Gastrocnemius medialis (tissue), 4 donors: ENCODE measurements around the gene C5orf58. TPM values are rescaled to one million over a fixed set of nuclear protein-coding genes. Genes with fewer than 3 reads are reported as not detected.
A peak's percentile ranks its signal among the peaks of the same experiment; 100 is the strongest.

ENCODE experiments used
- ATAC-seq, 2 donors: fragments of 150-250 bp; one replicate each; pipeline ENCODE4 v1.9.1; 2016
- DNase-seq, 2 donors: peaks; one replicate each; pipeline ENCODE4 v3.0.0-alpha.2; 2019
- H3K27ac ChIP-seq, 4 donors: fragments of 200-600 bp; sonication (generic); 1 replicate in 1 of 4; 2 replicates in 3 of 4; pipeline ENCODE4 v1.5.1; 2016 to 2018; ENCODE audit warnings: mild to moderate bottlenecking in 2 of 4, moderate library complexity in 1 of 4
- H3K27me3 ChIP-seq, 3 donors: fragments of 200-600 bp; sonication (generic) in 2 of 3; 1 replicate in 1 of 3; 2 replicates in 2 of 3; pipeline versions ENCODE4 v1.5.1 to v1.6.0; 2016 to 2019; ENCODE audit warnings: mild to moderate bottlenecking in 1 of 3, moderate library complexity in 1 of 3
- H3K36me3 ChIP-seq, 2 donors: fragments of 200-600 bp; sonication (generic) in 1 of 2; one replicate each; pipeline ENCODE4 v1.5.1; 2017 to 2018
- H3K4me1 ChIP-seq, 2 donors: fragments of 200-600 bp; sonication (generic) in 1 of 2; one replicate each; pipeline ENCODE4 v1.5.1; 2016 to 2017; ENCODE audit warnings: mild to moderate bottlenecking in 2 of 2
- H3K4me3 ChIP-seq, 4 donors: fragments of 200-600 bp; sonication (generic) in 3 of 4; 1 replicate in 1 of 4; 2 replicates in 3 of 4; pipeline ENCODE4 v1.5.1; 2016 to 2019; ENCODE audit warnings: mild to moderate bottlenecking in 2 of 4
- H3K9me3 ChIP-seq, 3 donors: fragments of 200-600 bp; sonication (generic) in 2 of 3; 1 replicate in 1 of 3; 2 replicates in 2 of 3; pipeline ENCODE4 v1.5.1; 2016 to 2019
- CTCF ChIP-seq, 5 experiments: fragments of 450-650 bp in 3 of 5; fragments of 200-600 bp in 2 of 5; sonication (generic) in 2 of 5; IDR thresholded peaks in 4 of 5; conservative IDR thresholded peaks in 1 of 5; 1 replicate in 4 of 5; 2 replicates in 1 of 5; pipeline ENCODE4 v1.5.1; 2016 to 2019; ENCODE audit warnings: antibody characterized with exemption in 5 of 5, mild to moderate bottlenecking in 3 of 5, moderate library complexity in 3 of 5
- POLR2A ChIP-seq, 2 donors: fragments of 450-650 bp; IDR thresholded peaks; one replicate each; pipeline ENCODE4 v1.6.1; 2017; ENCODE audit warnings: antibody characterized with exemption in 2 of 2, mild to moderate bottlenecking in 2 of 2, moderate library complexity in 2 of 2
- in situ Hi-C, 4 donors: fragments of 200-750 bp; cut with MboI; loops; one replicate each; pipeline versions ENCODE4 v1.15.0 to v1.8.0; 2017; ENCODE audit warnings: low sequenced_read_pairs in 4 of 4
- intact Hi-C: fragments of 100-400 bp; cut with DNase I; formaldehyde crosslinking; loops from one replicate; pipeline ENCODE4 v1.15.1; 2023; ENCODE audit warnings: low total_unique reads
- total RNA-seq, 4 donors: library from RNA; depleted of rRNA; stranded (reverse); fragments of >200 nt; gene quantifications; one replicate each; pipeline versions ENCODE4 v1.1.0 to v1.2.3, GENCODE V29; 2016

Gene C5orf58
- total RNA-seq, 4 donors from 2014 or later: not detected

- DNase-seq (no peak), ATAC-seq (no peak)
- in situ Hi-C loops: no loop called here
- no peaks in the 10 kb centered on the region for H3K9me3 ChIP-seq
- no peak overlapping the region for H3K27ac ChIP-seq
- H3K27me3 ChIP-seq: no peaks in the 10 kb centered on the region
- peaks cover 0 to 10% of the 10 kb centered on the region in 2 donors for H3K4me1 ChIP-seq
- no peak overlapping the region for H3K4me3 ChIP-seq
- intact Hi-C loops: no loop called here
- TF ChIP-seq CTCF (IDR thresholded peaks at IDR 0.05 in 4 of 5, conservative IDR thresholded peaks at IDR 0.05 in 1 of 5): no peak
- no peak for TF ChIP-seq POLR2A (IDR thresholded peaks at IDR 0.05)
- no peaks in the 10 kb centered on the region for H3K36me3 ChIP-seq
Measured at GRCh38 chr5:170284231-170284630, 51.4 kb downstream of the C5orf58 start.

DNA sequence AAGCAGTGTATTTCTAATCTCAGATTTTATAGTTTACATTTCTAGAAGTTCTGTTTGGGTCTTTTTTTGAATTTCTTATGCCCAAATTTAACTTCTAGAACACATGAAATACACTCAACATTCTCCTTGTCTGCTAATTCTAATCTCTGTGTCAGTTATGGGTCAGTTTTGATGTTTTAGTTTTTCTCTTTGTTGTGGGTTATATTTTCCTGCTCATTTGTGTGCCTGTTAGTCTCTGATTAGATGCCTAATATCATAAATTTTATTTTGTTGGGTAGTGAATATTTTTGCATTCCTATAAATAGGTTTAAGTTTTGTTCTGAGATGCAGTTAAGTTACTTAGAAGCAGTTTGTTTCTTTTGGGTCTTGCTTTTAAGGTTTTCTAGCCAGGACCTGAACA, 52.4 kb downstream of the C5orf58 start:
- intact Hi-C loops: no loop called here

DNA sequence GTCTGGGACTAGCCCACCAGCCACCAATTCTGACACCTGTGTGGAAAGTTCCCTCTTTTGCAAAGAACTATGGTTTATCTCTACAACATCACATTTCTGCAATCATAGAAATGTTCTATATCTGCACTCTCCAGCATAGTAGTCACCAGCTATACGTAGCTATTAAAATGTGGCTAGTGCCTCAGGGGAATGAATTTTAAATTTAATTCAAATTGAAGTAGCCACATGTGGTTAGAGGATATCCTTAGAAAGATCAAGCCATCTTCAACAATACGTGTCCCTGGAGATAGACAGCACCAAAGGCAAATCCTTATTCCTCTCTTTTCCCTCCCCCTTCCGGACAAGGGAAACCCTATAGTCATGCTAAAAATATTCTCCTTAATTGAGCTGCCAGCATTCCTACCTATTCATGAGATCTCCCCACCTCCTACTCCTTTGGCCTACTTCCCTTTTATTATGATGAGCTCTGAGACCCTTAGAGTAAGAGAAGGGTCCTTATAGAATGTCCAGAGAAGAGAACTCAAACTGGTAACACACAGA, 53.7 kb downstream of the C5orf58 start:
- Histone ChIP-seq H3K4me1 (no peaks in the 10 kb centered on the region), H3K4me3 (no peak overlapping the region), H3K9me3 (no peaks in the 10 kb centered on the region), H3K36me3 (no peaks in the 10 kb centered on the region), H3K27me3 (no peaks in the 10 kb centered on the region), H3K27ac (no peak overlapping the region)
- DNase-seq (no peak), ATAC-seq (no peak)
- in situ Hi-C loops: no loop called here
- no peak for TF ChIP-seq CTCF (IDR thresholded peaks at IDR 0.05 in 4 of 5, conservative IDR thresholded peaks at IDR 0.05 in 1 of 5)
- no peak for TF ChIP-seq POLR2A (IDR thresholded peaks at IDR 0.05)
- intact Hi-C loops: no loop called here

More for the DNA sequence above, 52.4 kb downstream of the C5orf58 start:
- Histone ChIP-seq H3K36me3 (no peaks in the 10 kb centered on the region), H3K4me3 (no peak overlapping the region), H3K27me3 (no peaks in the 10 kb centered on the region), H3K4me1 (peaks cover 0 to 1% of the 10 kb centered on the region in 2 donors), H3K27ac (no peak overlapping the region), H3K9me3 (no peaks in the 10 kb centered on the region)
- TF ChIP-seq POLR2A (IDR thresholded peaks at IDR 0.05): no peak
- no peak for TF ChIP-seq CTCF (IDR thresholded peaks at IDR 0.05 in 4 of 5, conservative IDR thresholded peaks at IDR 0.05 in 1 of 5)
- DNase-seq (no peak), ATAC-seq (no peak)
- in situ Hi-C loops: no loop called here

DNA sequence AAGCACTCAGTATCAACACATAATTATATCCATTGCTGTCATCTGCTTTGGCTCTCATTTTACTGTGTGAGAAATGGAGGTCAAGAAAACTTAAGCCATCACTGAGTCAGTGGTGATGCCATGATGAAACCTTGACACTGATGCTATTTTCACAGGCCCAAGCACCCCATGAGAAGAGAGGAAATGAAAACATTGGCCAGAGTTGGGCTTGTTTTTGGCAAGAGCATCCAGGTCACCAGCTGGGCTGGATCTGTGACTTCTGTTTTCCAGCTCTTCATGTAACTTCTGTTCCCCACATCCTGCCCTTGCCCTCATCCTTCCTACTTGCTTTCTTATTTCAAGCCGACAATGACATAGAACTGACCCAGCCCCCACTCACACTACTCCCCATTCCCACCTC, 54.7 kb downstream of the C5orf58 start:
- intact Hi-C loops (no loop called here), in situ Hi-C loops (no loop called here)
- Histone ChIP-seq H3K27ac (peak overlapping the region; percentile 30 to 63 (median 47)), H3K36me3 (no peaks in the 10 kb centered on the region), H3K4me1 (no peaks in the 10 kb centered on the region), H3K9me3 (no peaks in the 10 kb centered on the region), H3K27me3 (no peaks in the 10 kb centered on the region), H3K4me3 (no peak overlapping the region)
- no peak for TF ChIP-seq CTCF (IDR thresholded peaks at IDR 0.05 in 4 of 5, conservative IDR thresholded peaks at IDR 0.05 in 1 of 5)
- no peak for TF ChIP-seq POLR2A (IDR thresholded peaks at IDR 0.05)
- peak; percentile 53 to 77 for DNase-seq
- peak; percentile 69 to 82 for ATAC-seq

DNA sequence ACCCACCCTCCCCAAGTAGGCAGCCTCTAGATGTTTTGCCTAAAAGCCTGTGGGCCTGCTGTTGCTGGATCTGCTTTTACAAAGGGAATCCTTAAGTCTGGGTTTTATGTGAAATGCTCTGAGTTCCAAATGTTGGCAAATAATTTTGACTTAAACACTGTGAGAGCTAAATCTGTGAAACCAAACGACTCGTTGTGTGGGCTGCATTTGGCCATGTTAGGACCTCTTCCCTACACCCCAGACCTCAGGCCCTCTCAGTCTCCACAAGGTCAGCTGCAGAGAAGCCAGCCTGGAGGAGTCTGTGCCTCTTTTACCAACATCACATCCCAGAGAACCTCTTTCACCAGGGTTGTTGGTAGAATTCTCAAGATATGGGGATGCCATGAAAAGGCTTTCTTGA, 55.4 kb downstream of the C5orf58 start:
- H3K9me3 ChIP-seq: no peaks in the 10 kb centered on the region
- no peaks in the 10 kb centered on the region for H3K36me3 ChIP-seq
- DNase-seq (no peak), ATAC-seq (no peak)
- intact Hi-C loops: no loop called here
- no peaks in the 10 kb centered on the region for H3K27me3 ChIP-seq
- in situ Hi-C loops: no loop called here
- H3K4me3 ChIP-seq: no peak overlapping the region
- TF ChIP-seq POLR2A (IDR thresholded peaks at IDR 0.05) (no peak), CTCF (IDR thresholded peaks at IDR 0.05 in 4 of 5, conservative IDR thresholded peaks at IDR 0.05 in 1 of 5) (no peak)
- H3K4me1 ChIP-seq: no peaks in the 10 kb centered on the region
- peak overlapping the region in 3 of 4 donors; percentile 30 to 59 (median 45) for H3K27ac ChIP-seq
